Naive thymus-derived CD8-positive, alpha-beta T cell (primary cell): ENCODE measurements around the gene OR6P1. TPM values are rescaled to one million over a fixed set of nuclear protein-coding genes. Genes with fewer than 3 reads are reported as not detected.

Experiments
- polyA plus RNA-seq, 3 donors: library from polyadenylated mRNA; unstranded; fragments of 300-500 nt; fragmentation: Illumina TruSeq; gene quantifications; one replicate each; pipeline ENCODE4 v1.2.3, GENCODE V29; 2021
- total RNA-seq, 8 experiments: library from RNA in 2 of 8; stranded (reverse) in 2 of 8; gene quantifications; one replicate each; pipeline ENCODE4 v1.2.3 and lab custom pipeline; 2021 to 2026

The OR6P1 gene
- total and polyA plus RNA-seq, 5 experiments from 2014 or later: not detected

Other genes with a start within 250 kb of the OR6P1 start
- gene CD1B, start 239.0 kb downstream of the OR6P1 start, total RNA-seq: not detected
- gene CD1B, start 239.0 kb downstream of the OR6P1 start, polyA plus RNA-seq: not detected
- gene CD1E, start 216.7 kb downstream of the OR6P1 start, total RNA-seq: not detected
- not detected for gene CD1E, start 216.7 kb downstream of the OR6P1 start, polyA plus RNA-seq
- gene OR10T2, start 171.1 kb downstream of the OR6P1 start, total RNA-seq: not detected
- gene OR10T2, start 171.1 kb downstream of the OR6P1 start, polyA plus RNA-seq: not detected
- not detected for gene OR10K2, start 144.3 kb downstream of the OR6P1 start, total RNA-seq
- gene OR10K2, start 144.3 kb downstream of the OR6P1 start, polyA plus RNA-seq: not detected
- gene OR10K1, start 108.7 kb downstream of the OR6P1 start, total RNA-seq: not detected
- not detected for gene OR10K1, start 108.7 kb downstream of the OR6P1 start, polyA plus RNA-seq
- not detected for gene OR10R2, start 98.4 kb downstream of the OR6P1 start, total RNA-seq
- not detected for gene OR10R2, start 98.4 kb downstream of the OR6P1 start, polyA plus RNA-seq
- not detected for gene OR6Y1, start 16.2 kb downstream of the OR6P1 start, total RNA-seq
- gene OR6Y1, start 16.2 kb downstream of the OR6P1 start, polyA plus RNA-seq: not detected
- gene OR10X1, start 9.3 kb upstream of the OR6P1 start, total RNA-seq: not detected
- gene OR10X1, start 9.3 kb upstream of the OR6P1 start, polyA plus RNA-seq: not detected
- not detected for gene OR10Z1, start 34.7 kb upstream of the OR6P1 start, total RNA-seq
- gene OR10Z1, start 34.7 kb upstream of the OR6P1 start, polyA plus RNA-seq: not detected
- gene SPTA1, start 116.1 kb upstream of the OR6P1 start, total RNA-seq: not detected
- not detected for gene SPTA1, start 116.1 kb upstream of the OR6P1 start, polyA plus RNA-seq
- gene OR6K2, start 130.1 kb upstream of the OR6P1 start, total RNA-seq: not detected
- not detected for gene OR6K2, start 130.1 kb upstream of the OR6P1 start, polyA plus RNA-seq
- gene OR6K3, start 150.1 kb upstream of the OR6P1 start, total RNA-seq: not detected
- gene OR6K3, start 150.1 kb upstream of the OR6P1 start, polyA plus RNA-seq: not detected
- not detected for gene OR6K6, start 184.1 kb upstream of the OR6P1 start, total RNA-seq
- gene OR6K6, start 184.1 kb upstream of the OR6P1 start, polyA plus RNA-seq: not detected
- gene OR6N1, start 201.6 kb upstream of the OR6P1 start, total RNA-seq: not detected
- gene OR6N1, start 201.6 kb upstream of the OR6P1 start, polyA plus RNA-seq: not detected
- gene OR6N2, start 210.6 kb upstream of the OR6P1 start, total RNA-seq: not detected
- not detected for gene OR6N2, start 210.6 kb upstream of the OR6P1 start, polyA plus RNA-seq